UCSD-AML1 (cell line): ENCODE data around the gene HNRNPUL2.
A peak's percentile ranks its signal among the peaks of the same experiment; 100 is the strongest.

Source experiments
- DNase-seq: peaks from one replicate; lab custom pipeline; 2025; ENCODE audit not compliant: unreplicated experiment; lab: John Stamatoyannopoulos, UW

Gene HNRNPUL2

DNA sequence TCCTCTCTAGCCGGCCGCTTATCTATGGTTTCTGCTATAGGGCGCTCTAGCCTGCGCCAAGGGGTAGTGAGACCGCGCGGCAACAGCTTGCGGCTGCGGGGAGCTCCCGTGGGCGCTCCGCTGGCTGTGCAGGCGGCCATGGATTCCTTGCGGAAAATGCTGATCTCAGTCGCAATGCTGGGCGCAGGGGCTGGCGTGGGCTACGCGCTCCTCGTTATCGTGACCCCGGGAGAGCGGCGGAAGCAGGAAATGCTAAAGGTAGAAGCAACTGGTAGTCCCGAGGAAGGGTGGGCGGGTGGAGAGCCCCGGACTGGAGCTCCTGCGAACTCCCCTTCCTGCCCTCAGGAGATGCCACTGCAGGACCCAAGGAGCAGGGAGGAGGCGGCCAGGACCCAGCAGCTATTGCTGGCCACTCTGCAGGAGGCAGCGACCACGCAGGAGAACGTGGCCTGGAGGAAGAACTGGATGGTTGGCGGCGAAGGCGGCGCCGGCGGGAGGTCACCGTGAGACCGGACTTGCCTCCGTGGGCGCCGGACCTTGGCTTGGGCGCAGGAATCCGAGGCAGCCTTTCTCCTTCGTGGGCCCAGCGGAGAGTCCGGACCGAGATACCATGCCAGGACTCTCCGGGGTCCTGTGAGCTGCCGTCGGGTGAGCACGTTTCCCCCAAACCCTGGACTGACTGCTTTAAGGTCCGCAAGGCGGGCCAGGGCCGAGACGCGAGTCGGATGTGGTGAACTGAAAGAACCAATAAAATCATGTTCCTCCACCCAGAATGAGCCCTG is 55.5 kb downstream of the HNRNPUL2 start, which contains the start of the genes LBHD1 and UQCC3:
TSS of gene LBHD1 (minus strand) at position 660 of the 782 bp plus-strand sequence. CDS start 2,236 bp downstream, outside the sequence.
TSS of gene UQCC3 (plus strand) at position 66 of the 782 bp plus-strand sequence. CDS start at position 139, 73 bp downstream.
- peak; percentile 87 for DNase-seq

DNA sequence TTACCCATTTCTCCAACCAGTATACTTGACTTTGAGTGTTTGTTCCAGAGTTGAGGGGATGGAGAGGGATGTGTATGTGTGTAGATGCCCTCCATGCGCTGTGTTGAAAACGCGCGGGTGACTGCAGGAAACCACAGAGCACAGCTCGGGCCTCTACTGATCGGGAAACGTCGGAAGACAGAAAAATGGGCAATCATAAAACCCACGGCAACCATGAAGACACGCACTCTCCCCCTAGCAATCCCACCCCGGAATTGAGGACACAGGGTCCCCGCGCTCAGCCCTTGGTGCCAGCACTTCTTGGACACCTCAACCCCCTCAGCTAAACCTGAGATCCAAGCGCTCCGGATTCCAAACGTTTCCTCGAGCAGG is 56.0 kb downstream of the HNRNPUL2 start:
- no peak for DNase-seq

DNA sequence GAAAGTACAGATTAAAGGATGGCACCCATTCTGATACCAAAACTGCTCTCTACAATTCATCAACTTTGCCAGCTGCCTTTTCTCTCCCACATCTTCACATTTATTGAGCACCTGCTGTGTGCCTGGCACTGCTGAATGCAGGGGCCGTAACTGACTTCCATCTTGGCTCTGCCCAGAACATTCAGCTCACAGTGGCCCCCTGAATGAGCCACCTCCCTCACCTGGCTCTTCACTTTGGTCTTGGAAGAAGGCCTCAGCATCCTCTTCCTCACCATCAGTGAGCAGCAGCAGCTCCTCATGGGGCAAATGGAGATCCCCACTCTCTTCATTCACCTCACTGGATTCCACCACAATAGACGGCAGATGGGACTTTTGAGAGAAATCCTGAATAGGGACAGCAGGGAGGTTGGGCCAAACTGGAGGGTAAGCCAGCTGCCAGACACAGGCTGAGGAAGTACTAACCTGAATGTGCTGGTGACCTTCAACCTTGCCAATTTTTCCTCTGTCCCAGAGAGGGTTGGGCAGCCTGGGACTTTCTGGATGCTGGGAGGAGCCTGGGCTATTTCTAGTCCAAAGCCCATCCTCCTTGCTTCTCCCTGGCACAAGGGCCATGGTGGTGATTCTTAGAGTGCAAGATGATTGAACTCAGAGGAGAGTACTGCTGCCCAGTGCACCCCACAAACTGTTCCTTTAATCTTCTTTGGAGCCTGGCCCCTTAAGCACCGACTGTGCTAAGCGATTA is 57.7 kb downstream of the HNRNPUL2 start:
- DNase-seq, result no peak

DNA sequence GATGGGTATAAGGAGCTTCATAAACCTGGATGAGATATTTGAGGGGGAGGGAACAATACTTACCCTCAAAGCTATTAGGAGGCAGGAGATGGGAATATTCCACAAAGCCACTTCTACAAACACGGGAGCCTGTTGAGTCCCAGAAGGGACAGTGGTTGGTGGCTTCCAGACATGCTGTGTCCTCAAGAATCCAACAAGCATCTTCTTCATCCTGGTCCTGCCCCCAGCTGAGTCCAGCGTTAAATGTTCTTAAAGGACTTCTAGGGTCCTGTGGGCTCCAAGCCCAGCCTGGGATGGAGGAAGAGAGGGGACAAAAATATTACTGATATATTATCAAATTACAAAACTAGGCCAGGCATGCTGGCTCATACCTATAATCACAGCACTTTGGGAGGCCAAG is 59.8 kb downstream of the HNRNPUL2 start:
- DNase-seq, result no peak

DNA sequence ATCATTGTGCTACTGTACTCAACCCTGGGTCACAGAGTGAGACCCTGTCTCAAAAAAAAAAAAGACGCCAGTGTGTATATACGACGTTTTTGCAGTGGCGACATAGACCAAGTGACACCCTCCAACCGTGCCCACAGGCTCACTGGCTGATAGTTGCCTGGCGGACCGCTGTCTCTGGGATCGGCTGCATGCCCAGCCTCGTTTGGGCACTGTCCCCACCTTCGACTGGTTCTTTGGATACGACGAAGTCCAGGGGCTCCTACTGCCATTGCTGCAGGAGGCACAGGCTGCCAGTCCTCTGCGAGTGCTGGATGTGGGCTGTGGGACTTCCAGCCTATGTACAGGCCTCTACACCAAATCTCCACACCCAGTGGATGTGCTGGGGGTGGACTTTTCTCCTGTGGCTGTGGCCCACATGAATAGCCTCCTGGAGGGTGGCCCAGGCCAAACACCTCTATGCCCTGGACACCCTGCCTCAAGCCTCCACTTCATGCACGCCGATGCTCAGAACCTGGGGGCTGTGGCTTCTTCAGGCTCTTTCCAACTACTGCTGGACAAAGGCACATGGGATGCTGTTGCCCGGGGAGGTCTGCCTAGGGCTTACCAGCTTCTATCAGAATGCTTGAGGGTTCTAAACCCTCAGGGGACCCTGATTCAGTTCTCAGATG is 60.9 kb downstream of the HNRNPUL2 start:
- no peak for DNase-seq

DNA sequence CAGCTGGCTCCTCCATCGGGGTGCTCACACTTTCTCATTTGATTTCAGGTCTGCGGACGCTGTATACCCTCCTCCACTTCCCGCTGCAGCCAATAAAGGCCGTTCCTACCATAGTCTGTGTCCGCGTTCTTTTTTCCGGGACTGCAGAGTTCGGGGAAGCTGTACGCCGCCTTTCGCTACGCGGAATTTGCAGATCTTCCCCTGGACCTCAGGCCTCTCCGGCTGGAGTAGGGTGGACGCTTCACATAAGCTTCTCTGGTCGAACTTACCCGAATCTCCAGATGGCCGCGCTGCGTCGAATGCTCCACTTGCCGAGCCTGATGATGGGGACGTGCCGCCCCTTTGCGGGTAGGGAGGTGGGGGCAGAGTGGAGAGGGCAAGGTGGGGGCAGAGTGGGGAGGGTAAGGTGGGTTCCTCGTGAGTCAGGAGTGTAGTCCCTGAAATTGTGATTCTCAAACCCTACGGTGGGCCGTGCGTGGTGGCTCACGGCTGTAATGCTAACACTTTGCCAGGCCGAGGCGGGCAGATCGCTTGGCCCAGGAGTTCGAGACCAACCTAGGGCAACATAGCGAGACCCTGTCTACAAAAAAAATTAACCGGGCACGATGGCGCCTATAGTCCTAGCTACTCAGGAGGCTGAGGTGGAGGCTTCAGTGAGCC is 61.5 kb downstream of the HNRNPUL2 start:
- no peak for DNase-seq

DNA sequence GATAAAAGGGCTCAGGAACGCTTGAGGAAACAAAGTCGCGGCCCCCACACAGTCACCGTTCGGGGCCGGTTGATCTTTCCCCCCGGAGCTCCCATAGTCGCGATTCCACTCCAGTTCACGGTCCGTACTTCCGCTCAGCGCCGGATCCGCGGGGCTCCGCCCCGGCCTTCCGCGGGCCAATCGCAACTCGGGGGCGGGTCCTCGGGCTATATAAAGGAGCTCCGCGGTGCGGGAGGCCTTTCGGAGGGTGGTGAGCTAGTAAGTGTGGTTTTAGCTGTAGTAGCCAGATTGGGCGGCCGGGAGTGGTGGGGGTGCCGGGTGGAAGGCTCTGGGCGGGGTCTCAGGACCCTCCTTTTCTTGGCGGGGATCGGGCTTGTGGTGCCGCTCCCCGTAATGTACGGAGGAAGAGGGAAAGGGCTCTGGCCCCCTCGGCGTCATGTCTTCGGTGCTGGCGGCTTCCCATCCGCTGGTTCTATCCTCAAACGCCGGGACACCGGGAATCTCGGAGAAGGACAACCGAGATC is 62.1 kb downstream of the HNRNPUL2 start, which contains the start of the genes C11orf98 and CSKMT:
TSS of gene C11orf98 (minus strand) at position 136 of the 524 bp plus-strand sequence. CDS start at position 95, 41 bp downstream.
TSS of gene CSKMT (plus strand) at position 238 of the 524 bp plus-strand sequence. CDS start 568 bp downstream, outside the sequence.
- peak; percentile 91 for DNase-seq

DNA sequence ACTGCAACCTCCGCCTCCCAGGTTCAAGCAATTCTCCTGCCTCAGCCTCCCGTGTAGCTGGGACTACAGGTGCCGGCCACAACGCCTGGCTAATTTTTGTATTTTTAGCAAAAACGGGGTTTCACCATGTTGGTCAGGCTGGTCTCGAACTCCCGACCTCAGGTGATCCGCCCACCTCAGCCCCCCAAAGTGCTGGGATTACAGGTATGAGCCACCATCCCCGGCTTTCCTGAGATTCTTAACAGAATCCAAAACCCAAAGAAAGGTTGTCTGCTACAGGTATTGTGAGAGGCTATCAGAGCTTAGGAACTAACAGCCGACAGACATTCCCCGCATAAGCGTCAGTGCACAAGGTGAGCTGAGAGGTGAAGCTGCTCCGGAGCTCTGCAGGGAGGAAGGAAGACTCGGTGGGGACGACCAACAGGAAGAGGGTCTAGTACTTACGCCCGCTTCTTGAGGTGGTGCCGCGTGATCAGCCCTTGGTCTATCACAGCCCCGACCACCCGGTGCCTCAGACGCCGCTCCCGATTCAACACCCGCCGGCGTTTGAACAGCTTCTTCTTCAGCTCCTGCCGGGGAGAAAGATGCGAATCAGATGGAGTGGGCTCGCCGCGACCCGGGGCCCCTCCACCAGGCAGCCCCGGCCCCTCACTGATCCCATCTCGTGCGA is 62.7 kb downstream of the HNRNPUL2 start:
- DNase-seq, result no peak
